CD4-positive, alpha-beta T cell treated with Interleukin-12 subunit alpha and Interleukin-12 subunit beta, for 1 hour (primary cell): ENCODE data around the gene COL4A1.

ENCODE experiments used
- DNase-seq: peaks from one replicate; pipeline ENCODE4 v3.0.0-alpha.2; 2020

COL4A1 gene

GRCh38 chr13:110254751-110255553 is 52.0 kb downstream of the COL4A1 start:
- DNase-seq: no peak

GRCh38 chr13:110254151-110254679 is 52.7 kb downstream of the COL4A1 start:
- no peak for DNase-seq

GRCh38 chr13:110251193-110251819 is 55.7 kb downstream of the COL4A1 start:
- DNase-seq: no peak

GRCh38 chr13:110250258-110250891 is 56.6 kb downstream of the COL4A1 start:
- DNase-seq: no peak

GRCh38 chr13:110249326-110249725 is 57.6 kb downstream of the COL4A1 start:
- no peak for DNase-seq

- DNase-seq: no peak
These were observed 58.4 kb downstream of the COL4A1 start for GRCh38 chr13:110248449-110249143.

GRCh38 chr13:110246530-110246929 is 60.4 kb downstream of the COL4A1 start:
- no peak for DNase-seq

- no peak for DNase-seq
These were observed 61.5 kb downstream of the COL4A1 start for GRCh38 chr13:110245416-110245899.

- DNase-seq: no peak
These were observed 62.0 kb downstream of the COL4A1 start for GRCh38 chr13:110244976-110245375.

- no peak for DNase-seq
These were observed 62.7 kb downstream of the COL4A1 start for GRCh38 chr13:110244071-110244830.

- DNase-seq: no peak
These were observed 64.3 kb downstream of the COL4A1 start for GRCh38 chr13:110242615-110243014.

GRCh38 chr13:110240943-110241342 is 66.0 kb downstream of the COL4A1 start:
- no peak for DNase-seq

- DNase-seq: no peak
These were observed 66.6 kb downstream of the COL4A1 start for GRCh38 chr13:110240352-110240751.

GRCh38 chr13:110239280-110240125 is 67.5 kb downstream of the COL4A1 start:
- no peak for DNase-seq

- no peak for DNase-seq
These were observed 68.2 kb downstream of the COL4A1 start for GRCh38 chr13:110238818-110239195.

- DNase-seq: no peak
These were observed 68.8 kb downstream of the COL4A1 start for GRCh38 chr13:110237875-110238817.

- DNase-seq: no peak
These were observed 70.1 kb downstream of the COL4A1 start for GRCh38 chr13:110236831-110237261.

GRCh38 chr13:110236431-110236830 is 70.5 kb downstream of the COL4A1 start:
- no peak for DNase-seq

GRCh38 chr13:110234532-110234931 is 72.4 kb downstream of the COL4A1 start:
- no peak for DNase-seq

- no peak for DNase-seq
These were observed 73.0 kb downstream of the COL4A1 start for GRCh38 chr13:110233951-110234280.
